Stimulated activated CD8-positive, alpha-beta memory T cell treated with anti-CD3 and anti-CD28 coated beads, Interleukin-4, amount 100 ng/mL, for 4 hours (primary cell): ENCODE measurements around the gene NRIP3.
A peak's percentile ranks its signal among the peaks of the same experiment; 100 is the strongest.
"Not testable (repeated sequence)": the region's sequence is repeated elsewhere in the genome, so short reads cannot be mapped to it uniquely, and the experiment has no call there.

Experiments used
- DNase-seq, 2 donors: peaks; one replicate each; pipeline ENCODE4 v3.0.0-alpha.2; 2020; ENCODE audit warnings: low read depth in 2 of 2, low spot score in 1 of 2

The NRIP3 gene

GRCh38 chr11:8973121-8973520 is 30.7 kb downstream of the NRIP3 start:
- DNase-seq, result no peak

GRCh38 chr11:8971924-8972316 is 31.9 kb downstream of the NRIP3 start:
- DNase-seq, result no peak

- DNase-seq, result no peak
Measured at GRCh38 chr11:8971196-8971923, 32.4 kb downstream of the NRIP3 start.

GRCh38 chr11:8967184-8967583 is 36.6 kb downstream of the NRIP3 start:
- DNase-seq, result no peak

GRCh38 chr11:8964324-8965320 is 39.2 kb downstream of the NRIP3 start, which contains the start of gene TMEM9B:
TMEM9B (minus strand) TSS chr11:8964442; CDS start chr11:8964313, 129 bp downstream.
- peak; percentile 30 to 60 for DNase-seq

- peak; percentile 52 to 61 for DNase-seq
Measured at GRCh38 chr11:8963569-8964323, 40.1 kb downstream of the NRIP3 start.

- no peak for DNase-seq
Measured at GRCh38 chr11:8962841-8963240, 41.0 kb downstream of the NRIP3 start.

- no peak for DNase-seq
Measured at GRCh38 chr11:8961401-8961800, 42.4 kb downstream of the NRIP3 start.

GRCh38 chr11:8959546-8960166 is 44.1 kb downstream of the NRIP3 start:
- DNase-seq, result no peak

- DNase-seq, result no peak
Measured at GRCh38 chr11:8956860-8957259, 46.9 kb downstream of the NRIP3 start.

- DNase-seq, result no peak
Measured at GRCh38 chr11:8948886-8949285, 54.9 kb downstream of the NRIP3 start.

GRCh38 chr11:8947230-8947943 is 56.4 kb downstream of the NRIP3 start:
- no peak for DNase-seq

GRCh38 chr11:8942518-8943066 is 61.2 kb downstream of the NRIP3 start, which contains the start of gene ASCL3:
ASCL3 (minus strand) TSS chr11:8943016; CDS start chr11:8938161, 4,855 bp downstream.
- no peak for DNase-seq

- DNase-seq, result no peak
Measured at GRCh38 chr11:8941341-8942103, 62.3 kb downstream of the NRIP3 start.

- no peak for DNase-seq
Measured at GRCh38 chr11:8937659-8938058, 66.1 kb downstream of the NRIP3 start.

GRCh38 chr11:8937159-8937558 is 66.6 kb downstream of the NRIP3 start:
- no peak for DNase-seq

- not testable (repeated sequence) for DNase-seq
Measured at GRCh38 chr11:8935789-8936188, 68.0 kb downstream of the NRIP3 start.

- DNase-seq, result no peak
Measured at GRCh38 chr11:8934742-8935488, 68.9 kb downstream of the NRIP3 start.
